ENCODE measurements around the gene HIPK2.

GRCh38 chr7:139566736-139567646 lies 210.8 kb downstream of the HIPK2 start:
- TF ChIP-seq CTCF (conservative IDR thresholded peaks at IDR 0.05; ENCODE audit: low read depth, low read length) (no peak), EZH2 (IDR thresholded peaks at IDR 0.05; ENCODE audit: borderline replicate concordance, low read depth, low read length, poor library complexity, severe bottlenecking) (no peak)
